ENCODE results near the gene LIMA1. TPM values are rescaled to one million over a fixed set of nuclear protein-coding genes. Genes with fewer than 3 reads are reported as not detected.
A peak's percentile ranks its signal among the peaks of the same experiment; 100 is the strongest.

Gene LIMA1
- total and polyA plus RNA-seq, 9 of the 15 experiments (the other 6 are each of a cell fraction or from before 2014, with no cell fraction given) = 20.2 to 37.8 (median 27.3) TPM

DNA sequence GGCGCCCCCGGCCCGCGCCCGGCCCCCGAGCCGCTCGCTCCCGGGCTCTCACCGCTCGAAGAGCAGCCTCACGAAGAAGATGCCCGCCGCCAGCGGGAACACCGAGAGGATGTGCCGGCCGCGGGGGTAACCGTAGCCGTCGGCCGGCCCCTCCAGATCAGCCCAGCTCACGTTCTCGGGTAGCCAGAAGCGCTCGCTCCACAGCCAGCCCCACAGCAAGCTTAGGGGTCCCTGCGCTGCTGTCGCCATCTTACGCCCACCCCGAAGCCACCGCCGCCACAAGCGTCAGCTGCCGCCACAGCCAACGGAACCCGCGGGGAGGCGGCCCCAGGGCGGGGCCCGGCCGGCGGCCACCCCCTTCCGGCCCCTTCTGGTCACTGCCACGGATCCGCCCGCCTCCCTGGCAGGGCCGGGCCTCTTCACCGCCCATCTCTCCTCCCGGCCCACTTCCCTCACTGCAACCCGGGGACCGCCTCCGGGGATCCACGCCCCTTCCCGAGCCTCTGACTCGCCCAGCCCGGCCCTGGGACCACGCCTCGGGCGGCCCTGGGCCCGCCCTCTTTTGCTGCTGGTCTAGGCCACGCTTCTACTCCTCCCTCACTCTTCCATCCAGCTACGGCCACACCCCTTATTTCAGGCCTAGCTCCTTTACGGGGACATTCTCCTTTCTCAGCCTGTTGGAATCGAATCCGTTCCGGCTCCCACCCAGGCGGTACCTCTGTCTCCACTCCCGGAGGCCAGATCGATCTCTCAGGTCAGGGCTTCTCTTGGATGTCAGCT is 116.1 kb downstream of the LIMA1 start, which contains the start of gene CERS5 (continued):
- TF ChIP-seq, protein P1, sequence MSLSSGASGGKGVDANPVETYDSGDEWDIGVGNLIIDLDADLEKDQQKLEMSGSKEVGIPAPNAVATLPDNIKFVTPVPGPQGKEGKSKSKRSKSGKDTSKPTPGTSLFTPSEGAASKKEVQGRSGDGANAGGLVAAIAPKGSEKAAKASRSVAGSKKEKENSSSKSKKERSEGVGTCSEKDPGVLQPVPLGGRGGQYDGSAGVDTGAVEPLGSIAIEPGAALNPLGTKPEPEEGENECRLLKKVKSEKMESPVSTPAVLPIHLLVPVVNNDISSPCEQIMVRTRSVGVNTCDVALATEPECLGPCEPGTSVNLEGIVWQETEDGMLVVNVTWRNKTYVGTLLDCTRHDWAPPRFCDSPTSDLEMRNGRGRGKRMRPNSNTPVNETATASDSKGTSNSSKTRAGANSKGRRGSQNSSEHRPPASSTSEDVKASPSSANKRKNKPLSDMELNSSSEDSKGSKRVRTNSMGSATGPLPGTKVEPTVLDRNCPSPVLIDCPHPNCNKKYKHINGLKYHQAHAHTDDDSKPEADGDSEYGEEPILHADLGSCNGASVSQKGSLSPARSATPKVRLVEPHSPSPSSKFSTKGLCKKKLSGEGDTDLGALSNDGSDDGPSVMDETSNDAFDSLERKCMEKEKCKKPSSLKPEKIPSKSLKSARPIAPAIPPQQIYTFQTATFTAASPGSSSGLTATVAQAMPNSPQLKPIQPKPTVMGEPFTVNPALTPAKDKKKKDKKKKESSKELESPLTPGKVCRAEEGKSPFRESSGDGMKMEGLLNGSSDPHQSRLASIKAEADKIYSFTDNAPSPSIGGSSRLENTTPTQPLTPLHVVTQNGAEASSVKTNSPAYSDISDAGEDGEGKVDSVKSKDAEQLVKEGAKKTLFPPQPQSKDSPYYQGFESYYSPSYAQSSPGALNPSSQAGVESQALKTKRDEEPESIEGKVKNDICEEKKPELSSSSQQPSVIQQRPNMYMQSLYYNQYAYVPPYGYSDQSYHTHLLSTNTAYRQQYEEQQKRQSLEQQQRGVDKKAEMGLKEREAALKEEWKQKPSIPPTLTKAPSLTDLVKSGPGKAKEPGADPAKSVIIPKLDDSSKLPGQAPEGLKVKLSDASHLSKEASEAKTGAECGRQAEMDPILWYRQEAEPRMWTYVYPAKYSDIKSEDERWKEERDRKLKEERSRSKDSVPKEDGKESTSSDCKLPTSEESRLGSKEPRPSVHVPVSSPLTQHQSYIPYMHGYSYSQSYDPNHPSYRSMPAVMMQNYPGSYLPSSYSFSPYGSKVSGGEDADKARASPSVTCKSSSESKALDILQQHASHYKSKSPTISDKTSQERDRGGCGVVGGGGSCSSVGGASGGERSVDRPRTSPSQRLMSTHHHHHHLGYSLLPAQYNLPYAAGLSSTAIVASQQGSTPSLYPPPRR (CRISPR knock-in tag; IDR thresholded peaks at IDR 0.05; ENCODE audit: borderline replicate concordance) = no peak
- TF ChIP-seq, protein P2, sequence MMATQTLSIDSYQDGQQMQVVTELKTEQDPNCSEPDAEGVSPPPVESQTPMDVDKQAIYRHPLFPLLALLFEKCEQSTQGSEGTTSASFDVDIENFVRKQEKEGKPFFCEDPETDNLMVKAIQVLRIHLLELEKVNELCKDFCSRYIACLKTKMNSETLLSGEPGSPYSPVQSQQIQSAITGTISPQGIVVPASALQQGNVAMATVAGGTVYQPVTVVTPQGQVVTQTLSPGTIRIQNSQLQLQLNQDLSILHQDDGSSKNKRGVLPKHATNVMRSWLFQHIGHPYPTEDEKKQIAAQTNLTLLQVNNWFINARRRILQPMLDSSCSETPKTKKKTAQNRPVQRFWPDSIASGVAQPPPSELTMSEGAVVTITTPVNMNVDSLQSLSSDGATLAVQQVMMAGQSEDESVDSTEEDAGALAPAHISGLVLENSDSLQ (IDR thresholded peaks at IDR 0.05) = peak; percentile 55
- TF ChIP-seq ARID2 (IDR thresholded peaks at IDR 0.05) = no peak
- peak; percentile 68; the same call in 1 of the 2 replicates for TF ChIP-seq E2F3 (CRISPR knock-in tag; IDR thresholded peaks at IDR 0.05)
- TF ChIP-seq HDAC1 (IDR thresholded peaks at IDR 0.05) = peak in 1 of 2 experiments; percentile 40; a peak in 2 of 4 replicates
- peak in 1 of 2 experiments; percentile 91; a peak in 2 of 4 replicates for TF ChIP-seq SRF (CRISPR knock-in tag; IDR thresholded peaks at IDR 0.05)
- no peak for TF ChIP-seq ZNF778 (CRISPR knock-in tag; IDR thresholded peaks at IDR 0.05)
- TF ChIP-seq TBL1XR1 (IDR thresholded peaks at IDR 0.05; ENCODE audit: low read length in 2 of 2) = peak in 1 of 2 experiments; percentile 27; a peak in 1 of 4 replicates
- TF ChIP-seq, protein P3, sequence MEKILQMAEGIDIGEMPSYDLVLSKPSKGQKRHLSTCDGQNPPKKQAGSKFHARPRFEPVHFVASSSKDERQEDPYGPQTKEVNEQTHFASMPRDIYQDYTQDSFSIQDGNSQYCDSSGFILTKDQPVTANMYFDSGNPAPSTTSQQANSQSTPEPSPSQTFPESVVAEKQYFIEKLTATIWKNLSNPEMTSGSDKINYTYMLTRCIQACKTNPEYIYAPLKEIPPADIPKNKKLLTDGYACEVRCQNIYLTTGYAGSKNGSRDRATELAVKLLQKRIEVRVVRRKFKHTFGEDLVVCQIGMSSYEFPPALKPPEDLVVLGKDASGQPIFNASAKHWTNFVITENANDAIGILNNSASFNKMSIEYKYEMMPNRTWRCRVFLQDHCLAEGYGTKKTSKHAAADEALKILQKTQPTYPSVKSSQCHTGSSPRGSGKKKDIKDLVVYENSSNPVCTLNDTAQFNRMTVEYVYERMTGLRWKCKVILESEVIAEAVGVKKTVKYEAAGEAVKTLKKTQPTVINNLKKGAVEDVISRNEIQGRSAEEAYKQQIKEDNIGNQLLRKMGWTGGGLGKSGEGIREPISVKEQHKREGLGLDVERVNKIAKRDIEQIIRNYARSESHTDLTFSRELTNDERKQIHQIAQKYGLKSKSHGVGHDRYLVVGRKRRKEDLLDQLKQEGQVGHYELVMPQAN (IDR thresholded peaks at IDR 0.05; ENCODE audit: borderline replicate concordance) = 0 out of 2 replicates have a peak, but pooled peaks have one; percentile 30
- TF ChIP-seq KDM5B (IDR thresholded peaks at IDR 0.05; ENCODE audit: insufficient replicate concordance, low read depth, low read length) = peak; percentile 77
- TF ChIP-seq CEBPB (tag; IDR thresholded peaks at IDR 0.05) = no peak
- TF ChIP-seq, protein P4, sequence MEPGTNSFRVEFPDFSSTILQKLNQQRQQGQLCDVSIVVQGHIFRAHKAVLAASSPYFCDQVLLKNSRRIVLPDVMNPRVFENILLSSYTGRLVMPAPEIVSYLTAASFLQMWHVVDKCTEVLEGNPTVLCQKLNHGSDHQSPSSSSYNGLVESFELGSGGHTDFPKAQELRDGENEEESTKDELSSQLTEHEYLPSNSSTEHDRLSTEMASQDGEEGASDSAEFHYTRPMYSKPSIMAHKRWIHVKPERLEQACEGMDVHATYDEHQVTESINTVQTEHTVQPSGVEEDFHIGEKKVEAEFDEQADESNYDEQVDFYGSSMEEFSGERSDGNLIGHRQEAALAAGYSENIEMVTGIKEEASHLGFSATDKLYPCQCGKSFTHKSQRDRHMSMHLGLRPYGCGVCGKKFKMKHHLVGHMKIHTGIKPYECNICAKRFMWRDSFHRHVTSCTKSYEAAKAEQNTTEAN (CRISPR knock-in tag; IDR thresholded peaks at IDR 0.05) = no peak
- TF ChIP-seq SREBF1 (IDR thresholded peaks at IDR 0.05; ENCODE audit: borderline replicate concordance, low read depth, low read length) = no peak
- peak; percentile 71 for TF ChIP-seq POLR2H (tag; IDR thresholded peaks at IDR 0.05; ENCODE audit: low read depth)
- TF ChIP-seq ETV1 (tag; conservative IDR thresholded peaks at IDR 0.05; ENCODE audit: low read depth) = peak; percentile 26; the same call in 1 of the 2 replicates
- TF ChIP-seq SMAD4 (CRISPR knock-in tag; conservative IDR thresholded peaks at IDR 0.05) = peak; percentile 61
- peak; percentile 77 for TF ChIP-seq MXI1 (IDR thresholded peaks at IDR 0.05; ENCODE audit: low read depth, low read length)
- TF ChIP-seq BHLHE40 (IDR thresholded peaks at IDR 0.05; ENCODE audit: low read length) = 0 out of 2 replicates have a peak, but pooled peaks have one; percentile 32
